Stimulated activated naive CD8-positive, alpha-beta T cell treated with anti-CD3 and anti-CD28 coated beads, Interleukin-15, amount 100 ng/mL, for 72 hours (primary cell): Measurements from ENCODE around the gene HIRIP3.
"Not testable (repeated sequence)": the region's sequence is repeated elsewhere in the genome, so short reads cannot be mapped to it uniquely, and the experiment has no call there.

Experiments
- ATAC-seq: fragments of 150-1000 bp; cut with Tn5 transposase; 2 replicates; pipeline ENCODE4 v1.10.0; 2021; ENCODE audit warnings: mild to moderate bottlenecking, moderate library complexity
- DNase-seq, 2 donors: peaks; one replicate each; pipeline ENCODE4 v3.0.0; 2021 to 2022
- H3K27ac Mint-ChIP-seq, 2 donors: one replicate each; pipeline ENCODE4 v1.8.0; 2022; ENCODE audit warnings: mild to moderate bottlenecking in 2 of 2, mixed read lengths in 2 of 2, moderate library complexity in 2 of 2
- H3K27me3 Mint-ChIP-seq: one replicate; pipeline ENCODE4 v1.8.0; 2022; ENCODE audit warnings: mixed read lengths
- H3K4me1 Mint-ChIP-seq: one replicate; pipeline ENCODE4 v1.8.0; 2022; ENCODE audit warnings: mild to moderate bottlenecking, mixed read lengths
- H3K4me3 Mint-ChIP-seq, 2 donors: one replicate each; pipeline ENCODE4 v1.8.0; 2022; ENCODE audit warnings: mild to moderate bottlenecking in 2 of 2, mixed read lengths in 2 of 2, moderate library complexity in 1 of 2
- H3K9me3 Mint-ChIP-seq, 2 donors: one replicate each; pipeline ENCODE4 v1.8.0; 2022; ENCODE audit warnings: mixed read lengths in 2 of 2

The HIRIP3 gene

GRCh38 chr16:29995324-29995910 is at the start of gene HIRIP3:
TSS of gene HIRIP3 (minus strand) at chr16:29995617. CDS start at chr16:29995605, 12 bp downstream.
- H3K9me3 Mint-ChIP-seq: no peaks in the 10 kb centered on the region
- peaks cover 45% of the 10 kb centered on the region for H3K4me1 Mint-ChIP-seq
- H3K27me3 Mint-ChIP-seq: no peaks in the 10 kb centered on the region
- H3K27ac Mint-ChIP-seq: peak within 1 kb of the TSS; percentile 98 to 100
- DNase-seq (peak; percentile 88 to 90), ATAC-seq (peak; percentile 76)
- H3K4me3 Mint-ChIP-seq: peak within 1 kb of the TSS; percentile 98 to 100

DNA sequence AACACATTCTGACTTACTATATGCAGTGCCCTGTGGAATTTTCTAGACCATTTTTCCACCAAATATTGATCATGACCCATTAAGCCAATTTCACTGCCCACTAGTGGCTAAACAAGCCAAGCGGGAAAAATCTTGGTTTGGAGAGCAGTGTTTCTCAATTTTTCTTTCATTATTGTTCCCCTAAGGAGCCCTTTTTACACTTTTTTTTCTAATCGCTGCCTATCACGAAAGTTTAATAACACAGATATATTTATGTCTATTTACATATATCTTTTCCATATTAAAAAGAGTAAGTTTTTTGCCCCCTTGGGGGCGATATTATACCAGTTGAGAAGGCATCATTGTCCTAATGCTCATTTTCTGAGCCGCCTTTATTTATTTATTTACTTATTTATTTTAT is 46.4 kb upstream of the HIRIP3 start:
- DNase-seq (no peak), ATAC-seq (no peak)
- H3K9me3 Mint-ChIP-seq: no peaks in the 10 kb centered on the region
- no peaks in the 10 kb centered on the region for H3K27me3 Mint-ChIP-seq
- H3K27ac Mint-ChIP-seq: no peak overlapping the region
- no peaks in the 10 kb centered on the region for H3K4me1 Mint-ChIP-seq
- no peak overlapping the region for H3K4me3 Mint-ChIP-seq

DNA sequence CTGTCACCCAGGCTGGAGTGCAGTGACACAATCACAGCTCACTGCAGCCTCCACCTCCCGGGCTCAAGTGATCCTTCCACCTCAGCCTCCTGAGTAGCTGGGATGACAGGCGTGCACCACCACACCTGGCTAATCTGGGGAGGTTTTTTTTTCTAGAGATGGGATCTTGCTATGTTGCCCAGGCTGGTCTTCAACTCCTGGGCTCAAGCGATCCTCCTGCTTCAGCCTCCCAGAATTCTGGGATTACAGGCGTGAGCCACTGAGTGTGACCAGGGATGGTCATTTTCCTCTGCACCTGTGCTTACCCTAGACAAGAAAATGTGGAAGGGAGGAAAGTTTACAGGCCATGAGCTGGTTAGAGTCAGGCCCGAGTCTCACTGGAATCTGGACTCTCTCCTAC is 45.3 kb upstream of the HIRIP3 start:
- H3K27ac Mint-ChIP-seq, H3K9me3 Mint-ChIP-seq, H3K27me3 Mint-ChIP-seq, H3K4me1 Mint-ChIP-seq, H3K4me3 Mint-ChIP-seq, DNase-seq, ATAC-seq: not testable (repeated sequence)

DNA sequence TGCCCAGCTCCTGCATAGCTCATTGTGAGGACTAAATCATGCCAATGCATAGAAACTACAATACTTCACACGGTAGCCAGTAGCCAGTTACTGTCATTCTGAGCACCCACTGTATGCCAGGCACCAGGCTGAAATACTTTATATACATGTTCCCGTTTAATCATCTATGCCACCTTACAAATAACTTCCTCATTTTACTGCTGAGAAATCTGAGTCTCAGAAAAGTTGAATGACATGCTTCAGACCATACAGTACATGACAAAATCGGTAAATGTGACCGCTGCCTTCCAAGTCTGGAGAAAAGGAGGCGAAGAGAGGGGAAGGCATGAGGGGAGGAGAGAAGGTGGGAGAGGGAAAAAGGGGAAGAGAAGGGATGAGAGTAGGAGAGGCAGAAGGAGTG is 44.8 kb upstream of the HIRIP3 start:
- H3K9me3 Mint-ChIP-seq: no peaks in the 10 kb centered on the region
- H3K4me3 Mint-ChIP-seq: no peak overlapping the region
- ATAC-seq: no peak
- H3K4me1 Mint-ChIP-seq: peaks cover 5% of the 10 kb centered on the region
- no peak overlapping the region for H3K27ac Mint-ChIP-seq
- H3K27me3 Mint-ChIP-seq: peaks cover 8% of the 10 kb centered on the region
- no peak for DNase-seq

GRCh38 chr16:30033270-30033669 is 37.9 kb upstream of the HIRIP3 start:
- ATAC-seq (no peak), DNase-seq (no peak)
- no peaks in the 10 kb centered on the region for H3K9me3 Mint-ChIP-seq
- peaks cover 73% of the 10 kb centered on the region for H3K27me3 Mint-ChIP-seq
- H3K4me1 Mint-ChIP-seq: peaks cover 31% of the 10 kb centered on the region
- no peak overlapping the region for H3K27ac Mint-ChIP-seq
- no peak overlapping the region for H3K4me3 Mint-ChIP-seq

- Mint-ChIP-seq H3K9me3 (no peaks in the 10 kb centered on the region), H3K27ac (no peak overlapping the region), H3K4me1 (peaks cover 31% of the 10 kb centered on the region), H3K27me3 (peaks cover 83% of the 10 kb centered on the region), H3K4me3 (peak overlapping the region in 1 of 2 donors; percentile 50)
- ATAC-seq (peak; percentile 67), DNase-seq (peak; percentile 68 to 71)
Observed at GRCh38 chr16:30032083-30032819, 36.8 kb upstream of the HIRIP3 start.

- peaks cover 91% of the 10 kb centered on the region for H3K27me3 Mint-ChIP-seq
- no peak overlapping the region for H3K4me3 Mint-ChIP-seq
- no peak overlapping the region for H3K27ac Mint-ChIP-seq
- no peaks in the 10 kb centered on the region for H3K9me3 Mint-ChIP-seq
- ATAC-seq (no peak), DNase-seq (no peak)
- peaks cover 31% of the 10 kb centered on the region for H3K4me1 Mint-ChIP-seq
Observed at GRCh38 chr16:30031477-30031918, 36.1 kb upstream of the HIRIP3 start.

DNA sequence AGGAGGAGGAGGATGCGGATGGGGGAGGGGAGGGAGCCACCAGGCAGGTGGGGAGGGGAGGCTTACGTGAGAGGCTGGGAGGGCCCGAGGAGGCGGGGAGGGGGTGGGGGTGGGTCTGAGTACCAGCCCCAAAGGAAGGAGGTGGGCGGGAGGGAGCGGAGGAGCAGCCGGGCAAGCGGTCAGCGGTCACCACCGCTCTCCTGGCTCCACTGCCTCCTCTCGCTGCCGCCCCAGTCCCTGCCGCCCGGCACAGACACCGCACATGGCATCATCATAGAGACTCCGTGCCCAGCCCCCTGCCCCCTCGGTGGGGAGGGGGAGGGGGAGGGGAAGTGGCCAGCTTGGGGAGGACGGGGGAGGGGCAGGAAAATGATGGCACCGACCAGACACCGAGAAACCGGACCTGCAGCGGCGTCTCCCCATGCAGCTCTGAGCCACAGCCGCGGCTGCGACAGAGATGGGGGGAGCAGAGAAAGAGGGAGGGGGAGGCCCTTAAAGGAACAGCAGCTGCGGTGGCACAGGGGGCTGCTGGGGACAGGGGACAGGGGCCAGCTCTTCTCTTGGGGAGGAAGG is 35.5 kb upstream of the HIRIP3 start, which contains the start of gene TLCD3B:
Gene TLCD3B, minus strand, starts transcription at position 431 of the 573 bp plus-strand sequence. CDS start 744 bp downstream, outside the sequence.
- no peak within 1 kb of the TSS for H3K27ac Mint-ChIP-seq
- DNase-seq (no peak), ATAC-seq (peak; percentile 40)
- H3K27me3 Mint-ChIP-seq: peaks cover 93% of the 10 kb centered on the region
- H3K4me1 Mint-ChIP-seq: peaks cover 31% of the 10 kb centered on the region
- no peaks in the 10 kb centered on the region for H3K9me3 Mint-ChIP-seq
- peak within 1 kb of the TSS; percentile 32 to 69 for H3K4me3 Mint-ChIP-seq

DNA sequence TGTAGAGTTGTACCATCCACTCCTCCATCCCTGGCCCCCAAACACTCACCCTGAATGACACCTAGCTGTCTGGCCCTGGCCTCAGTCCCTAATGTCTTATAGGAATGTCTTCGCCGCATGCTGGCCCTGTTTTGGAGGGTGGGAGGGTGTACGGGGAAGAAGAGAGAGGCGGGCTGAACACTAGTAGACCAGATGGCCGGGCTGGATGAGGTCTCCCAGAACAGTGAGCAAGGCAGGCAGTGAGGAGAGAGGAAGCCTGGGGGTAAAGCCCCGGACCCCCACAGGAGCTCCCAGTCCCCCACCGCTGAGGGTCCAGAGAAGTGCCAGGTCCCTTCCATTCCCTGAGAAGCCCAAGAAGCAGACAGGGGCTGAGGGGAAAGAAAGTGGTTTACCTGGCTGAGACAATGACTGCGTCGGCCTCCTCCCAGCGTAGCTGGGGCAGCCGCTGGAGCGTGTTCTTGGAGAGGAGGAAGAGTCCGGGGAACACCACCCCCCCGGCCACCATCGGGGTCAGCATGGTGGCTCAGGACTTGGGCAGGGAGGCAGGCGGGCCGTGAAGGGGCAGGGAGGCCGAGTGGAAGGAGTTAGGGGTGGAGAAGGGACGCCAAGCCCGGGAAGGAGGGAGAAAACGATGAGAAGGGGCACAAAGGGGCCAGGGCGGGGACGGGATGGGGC is 34.7 kb upstream of the HIRIP3 start:
- H3K4me1 Mint-ChIP-seq: peaks cover 26% of the 10 kb centered on the region
- no peak overlapping the region for H3K27ac Mint-ChIP-seq
- no peaks in the 10 kb centered on the region for H3K9me3 Mint-ChIP-seq
- no peak for ATAC-seq
- H3K4me3 Mint-ChIP-seq: peak overlapping the region; percentile 19 to 69
- DNase-seq: no peak
- H3K27me3 Mint-ChIP-seq: peaks cover 85% of the 10 kb centered on the region

GRCh38 chr16:30028438-30029076 is 33.1 kb upstream of the HIRIP3 start:
- Mint-ChIP-seq H3K4me1 (peaks cover 23% of the 10 kb centered on the region), H3K27me3 (peaks cover 74% of the 10 kb centered on the region), H3K27ac (no peak overlapping the region), H3K4me3 (no peak overlapping the region), H3K9me3 (no peaks in the 10 kb centered on the region)
- DNase-seq: no peak
- no peak for ATAC-seq

GRCh38 chr16:30027588-30028437 is 32.4 kb upstream of the HIRIP3 start:
- ATAC-seq: no peak
- Mint-ChIP-seq H3K27ac (no peak overlapping the region), H3K9me3 (no peaks in the 10 kb centered on the region), H3K27me3 (peaks cover 70% of the 10 kb centered on the region), H3K4me3 (no peak overlapping the region), H3K4me1 (peaks cover 23% of the 10 kb centered on the region)
- no peak for DNase-seq

GRCh38 chr16:30026449-30026848 is 31.0 kb upstream of the HIRIP3 start:
- no peak for ATAC-seq
- H3K9me3 Mint-ChIP-seq: no peaks in the 10 kb centered on the region
- H3K27me3 Mint-ChIP-seq: peaks cover 58% of the 10 kb centered on the region
- no peak overlapping the region for H3K27ac Mint-ChIP-seq
- H3K4me1 Mint-ChIP-seq: peaks cover 14% of the 10 kb centered on the region
- no peak for DNase-seq
- H3K4me3 Mint-ChIP-seq: no peak overlapping the region

DNA sequence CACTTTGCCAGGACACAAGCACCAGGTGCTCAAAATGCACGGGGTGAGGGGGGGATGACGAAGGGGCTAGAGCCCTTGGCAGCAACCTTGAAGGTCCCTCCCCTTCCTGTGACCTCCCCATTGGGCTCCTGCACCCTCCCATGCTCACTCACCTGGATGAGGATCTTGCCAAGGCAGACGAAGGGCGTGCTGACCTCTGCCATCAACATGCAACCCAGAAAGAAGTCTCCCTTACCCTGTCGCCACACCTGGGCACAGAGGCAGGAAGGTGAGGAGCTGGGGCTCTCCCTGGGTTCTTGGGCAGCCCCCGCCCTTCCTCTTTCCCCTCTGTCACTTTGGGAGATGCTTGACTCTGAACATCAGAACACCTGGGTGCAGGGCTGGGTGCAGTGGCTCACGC is 30.2 kb upstream of the HIRIP3 start:
- DNase-seq (no peak), ATAC-seq (no peak)
- no peak overlapping the region for H3K4me3 Mint-ChIP-seq
- H3K27ac Mint-ChIP-seq: peak overlapping the region in 1 of 2 donors; percentile 3
- H3K27me3 Mint-ChIP-seq: peaks cover 49% of the 10 kb centered on the region
- H3K4me1 Mint-ChIP-seq: peaks cover 16% of the 10 kb centered on the region
- no peaks in the 10 kb centered on the region for H3K9me3 Mint-ChIP-seq

- DNase-seq (no peak), ATAC-seq (no peak)
- Mint-ChIP-seq H3K27ac (peak overlapping the region in 1 of 2 donors; percentile 3), H3K9me3 (no peaks in the 10 kb centered on the region), H3K4me3 (no peak overlapping the region), H3K27me3 (peaks cover 45% of the 10 kb centered on the region), H3K4me1 (peaks cover 12% of the 10 kb centered on the region)
Observed at GRCh38 chr16:30025156-30025555, 29.7 kb upstream of the HIRIP3 start.
